ENCODE measurements around the gene KIF3A.
"Not testable (repeated sequence)": the region's sequence is repeated elsewhere in the genome, so short reads cannot be mapped to it uniquely, and the experiment has no call there.

GRCh38 chr5:132691755-132692631 is 45.4 kb downstream of the KIF3A start:
- TF ChIP-seq CTCF, POLR2A, POLR2AphosphoS5, EP300 (IDR thresholded peaks at IDR 0.05): not testable (repeated sequence)
